Upper lobe of right lung (tissue), 1 donor: Measurements from ENCODE around the gene NAA15. TPM values are rescaled to one million over a fixed set of nuclear protein-coding genes. Genes with fewer than 3 reads are reported as not detected.

Source experiments
- ATAC-seq: fragments of 200-7000 bp; cut with Tn5 transposase; one replicate; pipeline ENCODE4 v1.9.1; 2020; ENCODE audit warnings: mild to moderate bottlenecking, moderate library complexity
- DNase-seq: peaks from one replicate; pipeline ENCODE4 v3.0.0-alpha.2; 2020
- H3K27ac ChIP-seq: fragments of 200-600 bp; one replicate; pipeline ENCODE4 v1.8.0; 2022
- H3K27me3 ChIP-seq: fragments of 200-600 bp; one replicate; pipeline ENCODE4 v1.8.0; 2022; ENCODE audit warnings: mild to moderate bottlenecking
- H3K36me3 ChIP-seq: fragments of 200-600 bp; one replicate; pipeline ENCODE4 v1.8.0; 2022
- H3K4me1 ChIP-seq: fragments of 200-600 bp; one replicate; pipeline ENCODE4 v1.8.0; 2022
- H3K4me3 ChIP-seq: fragments of 200-600 bp; one replicate; pipeline ENCODE4 v1.8.0; 2022; ENCODE audit warnings: mild to moderate bottlenecking
- H3K9me3 ChIP-seq: fragments of 200-600 bp; one replicate; pipeline ENCODE4 v1.8.0; 2022
- CTCF ChIP-seq: fragments of 200-600 bp; IDR thresholded peaks from one replicate; pipeline ENCODE4 v1.8.0; 2022; ENCODE audit warnings: antibody characterized with exemption
- intact Hi-C: fragments of 100-400 bp; cut with DNase I; formaldehyde crosslinking; loops from one replicate; pipeline ENCODE4 v1.11.0; 2022
- total RNA-seq: library from RNA; stranded (reverse); fragmentation: NEBNext Ultra II Directional; extraction: Animal tissue kit (Norgen Biotek cat#: 25700); gene quantifications from one replicate; pipeline ENCODE4 v1.2.1, GENCODE V29; 2021
- donor health status: DM: no; HTN: yes; CAD: no; lungs with severe emphysema.

The NAA15 gene
- total RNA-seq, 1 donor from 2014 or later: 38.5 TPM

GRCh38 chr4:139450586-139450985 lies 149.3 kb downstream of the NAA15 start:
- Histone ChIP-seq H3K9me3 (no peaks in the 10 kb centered on the region), H3K27me3 (no peaks in the 10 kb centered on the region), H3K27ac (no peak overlapping the region), H3K4me1 (peaks cover 14% of the 10 kb centered on the region), H3K36me3 (no peaks in the 10 kb centered on the region), H3K4me3 (no peak overlapping the region)
- ATAC-seq: no peak
- TF ChIP-seq CTCF: no peak
- DNase-seq: no peak
- intact Hi-C loops: no loop called here

- Histone ChIP-seq H3K9me3 (no peaks in the 10 kb centered on the region), H3K36me3 (no peaks in the 10 kb centered on the region), H3K4me3 (peak overlapping the region; percentile 67), H3K27ac (no peak overlapping the region), H3K4me1 (peaks cover 28% of the 10 kb centered on the region), H3K27me3 (no peaks in the 10 kb centered on the region)
- ATAC-seq (no peak), DNase-seq (no peak)
- TF ChIP-seq CTCF: no peak
- intact Hi-C loops: no loop called here
Observed at GRCh38 chr4:139451997-139452396, 150.7 kb downstream of the NAA15 start.

- intact Hi-C loops: no loop called here
- peak; percentile 45 for TF ChIP-seq CTCF
- Histone ChIP-seq H3K9me3 (no peaks in the 10 kb centered on the region), H3K36me3 (no peaks in the 10 kb centered on the region), H3K4me1 (peaks cover 38% of the 10 kb centered on the region), H3K27ac (peak overlapping the region; percentile 94), H3K4me3 (peak overlapping the region; percentile 67), H3K27me3 (no peaks in the 10 kb centered on the region)
- ATAC-seq (peak; percentile 34), DNase-seq (no peak)
Observed at GRCh38 chr4:139453041-139453370, 151.7 kb downstream of the NAA15 start.

- H3K4me3 ChIP-seq: peak overlapping the region; percentile 67
- peaks cover 44% of the 10 kb centered on the region for H3K4me1 ChIP-seq
- no peak for TF ChIP-seq CTCF
- peak; percentile 100 for DNase-seq
- no peaks in the 10 kb centered on the region for H3K36me3 ChIP-seq
- H3K27me3 ChIP-seq: no peaks in the 10 kb centered on the region
- ATAC-seq: peak; percentile 97
- intact Hi-C loops: no loop called here
- no peaks in the 10 kb centered on the region for H3K9me3 ChIP-seq
- peak overlapping the region; percentile 94 for H3K27ac ChIP-seq
Observed at GRCh38 chr4:139453371-139454110, 152.2 kb downstream of the NAA15 start.

- Histone ChIP-seq H3K9me3 (no peaks in the 10 kb centered on the region), H3K27ac (peak within 1 kb of the TSS; percentile 94), H3K36me3 (no peaks in the 10 kb centered on the region), H3K4me1 (peaks cover 44% of the 10 kb centered on the region), H3K4me3 (peak within 1 kb of the TSS; percentile 67), H3K27me3 (no peaks in the 10 kb centered on the region)
- no peak for TF ChIP-seq CTCF
- intact Hi-C loops: no loop called here
- peak; percentile 1 for ATAC-seq
- no peak for DNase-seq
Observed at GRCh38 chr4:139454111-139455045, 153.1 kb downstream of the NAA15 start, which contains the start of gene RAB33B. TSS of gene RAB33B (plus strand) at chr4:139454121. CDS start at chr4:139454196, 75 bp downstream.
